Cardiac fibroblast (primary cell): Measurements from ENCODE around the gene SETD4.

Experiments used
- DNase-seq, 2 donors: peaks; one replicate each; pipeline versions ENCODE4 v3.0.0 to v3.0.0-alpha.2; 2010; ENCODE audit warnings: low read depth in 2 of 2
- H3K4me3 ChIP-seq, 2 donors: replicated peaks in 1 of 2; 1 replicate in 1 of 2; 2 replicates in 1 of 2; pipeline ENCODE4 v1.5.1; 2011; ENCODE audit warnings: low read depth in 2 of 2, low read length in 2 of 2, mild to moderate bottlenecking in 2 of 2, moderate library complexity in 1 of 2
- CTCF ChIP-seq: IDR thresholded peaks from one replicate; pipeline ENCODE4 v1.5.1; 2011; ENCODE audit warnings: low read depth, mild to moderate bottlenecking, low read length, inconsistent platforms

The SETD4 gene

GRCh38 chr21:35994613-35995012 is 65.7 kb downstream of the SETD4 start:
- H3K4me3 ChIP-seq: no peak overlapping the region
- no peak for DNase-seq
- TF ChIP-seq CTCF: no peak

GRCh38 chr21:35993875-35994490 is 66.3 kb downstream of the SETD4 start:
- H3K4me3 ChIP-seq: no peak overlapping the region
- DNase-seq: no peak

GRCh38 chr21:35991131-35991530 is 69.2 kb downstream of the SETD4 start:
- no peak overlapping the region for H3K4me3 ChIP-seq
- TF ChIP-seq CTCF: no peak

More at GRCh38 chr21:35993875-35994490, 66.3 kb downstream of the SETD4 start:
- TF ChIP-seq CTCF: no peak

GRCh38 chr21:35990609-35991008 is 69.7 kb downstream of the SETD4 start:
- no peak overlapping the region for H3K4me3 ChIP-seq
- TF ChIP-seq CTCF: no peak
- DNase-seq: no peak

More at GRCh38 chr21:35991131-35991530, 69.2 kb downstream of the SETD4 start:
- DNase-seq: no peak

GRCh38 chr21:35989138-35989735 is 71.1 kb downstream of the SETD4 start:
- TF ChIP-seq CTCF: no peak
- peak in 1 of 2 donors; percentile 4 for DNase-seq
- H3K4me3 ChIP-seq: no peak overlapping the region

- no peak for DNase-seq
- TF ChIP-seq CTCF: no peak
- H3K4me3 ChIP-seq: no peak overlapping the region
Observed at GRCh38 chr21:35988416-35989137, 71.7 kb downstream of the SETD4 start.
